ENCODE measurements around the gene FAXC. TPM values are rescaled to one million over a fixed set of nuclear protein-coding genes. Genes with fewer than 3 reads are reported as not detected.
"Not testable (repeated sequence)": the region's sequence is repeated elsewhere in the genome, so short reads cannot be mapped to it uniquely, and the experiment has no call there.

The FAXC gene
- total RNA-seq, 1 donor from 2014 or later: 68.9 TPM

DNA sequence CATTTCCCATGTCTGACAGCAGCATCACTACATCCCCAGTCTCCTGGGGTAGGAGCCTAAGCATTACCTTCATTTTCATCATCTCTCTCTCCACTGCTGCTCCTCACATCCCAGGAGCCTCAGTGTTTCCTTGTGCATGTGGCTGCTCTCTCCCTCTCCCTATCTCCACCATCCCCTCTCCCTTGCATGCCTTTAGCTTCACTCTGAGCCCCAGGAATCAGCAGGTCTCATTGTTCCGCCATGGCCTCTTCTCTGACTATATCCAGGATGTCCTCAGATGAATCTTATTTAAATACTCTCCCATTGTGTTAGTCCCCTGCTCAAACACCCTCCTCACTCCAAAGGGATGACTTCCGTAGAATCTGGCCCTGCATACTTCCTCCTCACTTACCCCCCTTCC, 79.4 kb downstream of the FAXC start:
- Mint-ChIP-seq H3K27ac (ENCODE audit: unreplicated experiment) (no peak overlapping the region), H3K36me3 (ENCODE audit: unreplicated experiment) (no peaks in the 10 kb centered on the region), H3K4me1 (ENCODE audit: low read depth, unreplicated experiment) (peaks cover 2% of the 10 kb centered on the region), H3K27me3 (ENCODE audit: unreplicated experiment) (no peaks in the 10 kb centered on the region), H3K4me3 (ENCODE audit: unreplicated experiment) (no peak overlapping the region), H3K9me3 (ENCODE audit: unreplicated experiment) (peaks cover 1% of the 10 kb centered on the region)
- TF ChIP-seq, protein P1, sequence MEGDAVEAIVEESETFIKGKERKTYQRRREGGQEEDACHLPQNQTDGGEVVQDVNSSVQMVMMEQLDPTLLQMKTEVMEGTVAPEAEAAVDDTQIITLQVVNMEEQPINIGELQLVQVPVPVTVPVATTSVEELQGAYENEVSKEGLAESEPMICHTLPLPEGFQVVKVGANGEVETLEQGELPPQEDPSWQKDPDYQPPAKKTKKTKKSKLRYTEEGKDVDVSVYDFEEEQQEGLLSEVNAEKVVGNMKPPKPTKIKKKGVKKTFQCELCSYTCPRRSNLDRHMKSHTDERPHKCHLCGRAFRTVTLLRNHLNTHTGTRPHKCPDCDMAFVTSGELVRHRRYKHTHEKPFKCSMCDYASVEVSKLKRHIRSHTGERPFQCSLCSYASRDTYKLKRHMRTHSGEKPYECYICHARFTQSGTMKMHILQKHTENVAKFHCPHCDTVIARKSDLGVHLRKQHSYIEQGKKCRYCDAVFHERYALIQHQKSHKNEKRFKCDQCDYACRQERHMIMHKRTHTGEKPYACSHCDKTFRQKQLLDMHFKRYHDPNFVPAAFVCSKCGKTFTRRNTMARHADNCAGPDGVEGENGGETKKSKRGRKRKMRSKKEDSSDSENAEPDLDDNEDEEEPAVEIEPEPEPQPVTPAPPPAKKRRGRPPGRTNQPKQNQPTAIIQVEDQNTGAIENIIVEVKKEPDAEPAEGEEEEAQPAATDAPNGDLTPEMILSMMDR (IDR thresholded peaks at IDR 0.05; ENCODE audit: partially characterized antibody, unreplicated experiment): no peak
- DNase-seq: no peak

DNA sequence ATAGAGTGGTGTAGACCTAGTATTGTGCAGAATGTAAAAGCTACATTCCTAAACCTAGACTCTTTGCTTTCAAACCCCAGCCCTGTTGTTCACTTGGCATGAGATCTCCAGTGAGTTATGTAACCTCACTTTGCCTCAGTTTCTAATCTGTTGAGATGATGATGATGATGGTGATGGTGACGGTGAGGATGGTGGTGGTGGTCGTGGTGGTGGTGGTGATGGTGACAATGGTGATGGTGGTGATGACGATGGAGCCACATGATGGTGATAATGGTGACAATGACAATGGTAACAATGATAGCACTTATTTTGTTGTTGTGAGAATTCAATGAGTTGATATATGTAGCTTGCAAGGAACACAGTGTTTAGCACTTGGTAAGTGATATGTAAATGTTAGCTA, 80.3 kb downstream of the FAXC start:
- H3K27me3 Mint-ChIP-seq (ENCODE audit: unreplicated experiment): no peaks in the 10 kb centered on the region
- no peak overlapping the region for H3K4me3 Mint-ChIP-seq (ENCODE audit: unreplicated experiment)
- H3K27ac Mint-ChIP-seq (ENCODE audit: unreplicated experiment): no peak overlapping the region
- TF ChIP-seq, protein P1 (IDR thresholded peaks at IDR 0.05; ENCODE audit: partially characterized antibody, unreplicated experiment): no peak
- no peaks in the 10 kb centered on the region for H3K36me3 Mint-ChIP-seq (ENCODE audit: unreplicated experiment)
- H3K9me3 Mint-ChIP-seq (ENCODE audit: unreplicated experiment): peaks cover 1% of the 10 kb centered on the region
- DNase-seq: no peak
- peaks cover 2% of the 10 kb centered on the region for H3K4me1 Mint-ChIP-seq (ENCODE audit: low read depth, unreplicated experiment)

DNA sequence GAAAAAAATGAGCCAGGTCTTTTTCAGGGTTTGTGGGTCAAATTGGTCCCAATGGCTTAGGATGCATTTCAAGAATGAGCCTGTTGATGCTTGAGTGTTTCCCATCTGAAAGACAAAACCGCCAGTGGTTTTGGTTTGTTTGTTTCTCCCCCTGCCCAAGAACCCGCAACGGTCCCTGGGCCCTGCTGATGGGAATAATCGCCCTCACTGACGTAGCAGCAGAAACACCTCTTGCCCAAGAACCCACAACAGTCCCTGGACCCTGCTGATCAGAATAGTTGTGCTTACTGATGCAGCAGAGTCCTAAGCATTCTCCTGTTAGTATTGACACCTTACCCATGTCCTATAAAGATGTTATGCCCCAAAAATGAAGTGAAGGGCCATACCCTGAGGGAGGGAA, 82.5 kb downstream of the FAXC start:
- H3K27ac Mint-ChIP-seq (ENCODE audit: unreplicated experiment): not testable (repeated sequence)

DNA sequence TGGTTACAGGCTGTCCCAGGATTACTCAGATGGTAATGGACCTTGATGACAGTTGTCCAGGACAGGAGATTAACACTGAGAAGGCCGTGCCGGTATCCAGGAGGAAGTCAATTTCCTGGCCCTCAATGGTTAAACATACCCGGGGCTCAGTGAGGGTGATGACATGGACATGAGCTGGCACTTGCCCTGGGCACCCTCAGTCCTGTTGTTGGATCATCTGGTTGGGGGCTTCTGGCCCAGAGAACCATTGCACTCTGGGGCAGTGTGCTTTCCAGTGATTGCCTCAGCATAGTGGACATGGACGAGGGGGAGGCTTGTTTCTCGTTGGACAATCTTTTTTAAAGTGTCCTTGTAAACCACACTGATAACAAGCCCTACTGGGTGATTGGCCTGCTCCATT, 84.0 kb downstream of the FAXC start:
- not testable (repeated sequence) for H3K4me1 Mint-ChIP-seq (ENCODE audit: low read depth, unreplicated experiment)

More for the DNA sequence above, 82.5 kb downstream of the FAXC start:
- not testable (repeated sequence) for H3K9me3 Mint-ChIP-seq (ENCODE audit: unreplicated experiment); H3K36me3 Mint-ChIP-seq (ENCODE audit: unreplicated experiment); H3K4me3 Mint-ChIP-seq (ENCODE audit: unreplicated experiment); H3K27me3 Mint-ChIP-seq (ENCODE audit: unreplicated experiment); DNase-seq; H3K4me1 Mint-ChIP-seq (ENCODE audit: low read depth, unreplicated experiment)

DNA sequence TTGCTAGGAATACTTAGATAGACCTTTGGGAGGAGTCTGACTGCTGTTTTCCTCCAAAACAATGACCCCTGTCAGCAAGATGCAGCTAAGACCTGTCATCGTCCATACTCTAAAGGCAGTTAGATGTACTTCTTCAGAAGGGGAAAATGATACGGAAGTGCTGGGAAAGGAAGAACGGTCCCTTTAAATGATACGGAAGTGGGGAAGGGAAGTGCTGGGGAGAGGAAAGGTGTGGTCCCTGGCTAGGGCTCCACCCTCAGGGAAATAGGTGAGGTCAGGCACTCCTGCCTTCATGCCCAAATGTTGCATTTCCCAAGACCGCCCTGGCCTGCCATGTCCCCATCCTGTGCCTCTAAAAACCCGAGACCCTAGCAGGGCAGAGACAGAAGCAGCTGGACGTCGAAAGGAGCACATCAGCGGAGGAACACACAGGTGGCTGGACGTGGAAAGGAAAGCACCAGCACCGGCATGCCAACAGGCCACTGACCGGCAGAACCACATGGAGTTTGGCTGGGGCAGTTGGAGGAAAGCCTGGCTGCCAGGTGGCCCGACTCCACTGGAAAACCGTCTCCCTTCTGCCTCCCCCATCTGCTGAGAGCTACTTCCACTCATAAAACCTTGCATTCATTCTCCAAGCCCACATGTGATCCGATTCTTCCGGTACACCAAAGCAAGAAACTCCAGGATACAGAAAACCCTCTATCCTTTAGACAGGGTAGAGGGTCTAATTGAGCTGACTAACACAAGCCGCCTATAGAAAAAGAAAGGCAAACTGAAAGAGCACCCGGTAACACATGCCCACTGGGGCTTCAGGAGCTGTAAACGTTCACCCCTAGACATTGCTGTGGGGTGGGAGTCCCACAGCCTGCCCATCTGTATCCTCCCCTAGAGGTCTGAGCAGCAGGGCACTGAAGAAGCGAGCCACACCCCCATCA, 94.6 kb downstream of the FAXC start:
- H3K36me3 Mint-ChIP-seq (ENCODE audit: unreplicated experiment): peaks cover 5% of the 10 kb centered on the region

More for the DNA sequence above, 84.0 kb downstream of the FAXC start:
- H3K36me3 Mint-ChIP-seq (ENCODE audit: unreplicated experiment); H3K27me3 Mint-ChIP-seq (ENCODE audit: unreplicated experiment); H3K9me3 Mint-ChIP-seq (ENCODE audit: unreplicated experiment); DNase-seq; H3K27ac Mint-ChIP-seq (ENCODE audit: unreplicated experiment); H3K4me3 Mint-ChIP-seq (ENCODE audit: unreplicated experiment): not testable (repeated sequence)

More for the DNA sequence above, 94.6 kb downstream of the FAXC start:
- Mint-ChIP-seq H3K27ac (ENCODE audit: unreplicated experiment) (peak overlapping the region; percentile 33), H3K4me1 (ENCODE audit: low read depth, unreplicated experiment) (peaks cover 4% of the 10 kb centered on the region), H3K27me3 (ENCODE audit: unreplicated experiment) (no peaks in the 10 kb centered on the region), H3K9me3 (ENCODE audit: unreplicated experiment) (peaks cover 4% of the 10 kb centered on the region), H3K4me3 (ENCODE audit: unreplicated experiment) (no peak overlapping the region)
- DNase-seq: no peak
- TF ChIP-seq, protein P1 (IDR thresholded peaks at IDR 0.05; ENCODE audit: partially characterized antibody, unreplicated experiment): no peak
